ENCODE measurements around the gene KLK6.

The KLK6 gene

DNA sequence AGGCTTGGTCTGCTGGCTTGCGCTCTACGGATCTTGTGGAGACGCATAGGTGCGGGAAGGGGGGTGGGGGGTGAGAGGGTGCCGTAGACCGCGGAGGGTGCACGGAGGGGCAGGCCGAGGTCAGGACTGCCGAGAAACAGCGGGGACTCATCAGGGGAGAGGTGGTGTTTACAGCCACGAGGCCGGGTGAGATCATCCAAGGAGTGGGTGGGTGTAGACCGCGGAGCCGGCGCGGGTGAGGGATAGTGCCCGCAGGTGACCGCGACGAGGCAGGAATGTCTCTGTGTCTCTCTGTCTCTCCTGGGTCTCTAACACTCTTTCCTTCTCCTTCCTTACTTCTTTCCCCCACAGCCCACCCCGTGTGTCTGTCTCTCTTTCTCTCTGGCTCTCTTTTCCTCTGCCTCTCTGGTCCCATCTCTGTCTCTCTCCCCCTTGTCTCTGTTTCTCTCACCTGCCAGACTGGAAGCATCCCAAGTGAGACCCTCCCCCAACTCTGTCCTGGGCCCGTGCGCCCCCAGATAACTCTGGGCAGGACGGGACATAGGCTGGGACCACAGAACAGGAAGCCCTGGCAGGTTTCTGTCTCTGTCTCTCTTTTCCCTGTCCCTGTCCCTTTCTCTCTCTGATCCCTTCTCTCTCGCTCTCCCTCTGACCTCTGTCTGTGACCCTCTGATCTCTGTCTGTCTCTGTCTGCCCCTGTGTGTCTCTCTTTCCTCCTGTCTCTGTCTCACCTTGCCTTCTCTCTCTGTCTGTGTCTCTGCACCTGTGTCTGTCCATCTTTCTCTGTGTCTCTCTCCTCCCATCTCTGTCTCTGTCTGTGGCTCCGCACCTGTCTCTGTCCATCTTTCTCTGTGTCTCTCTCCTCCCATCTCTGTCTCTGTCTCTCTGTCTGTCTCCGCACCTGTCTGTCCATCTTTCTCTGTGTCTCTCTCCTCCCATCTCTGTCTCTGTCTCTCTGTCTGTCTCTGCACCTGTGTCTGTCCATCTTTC, 56.4 kb downstream of the KLK6 start:
- H3K4me3 ChIP-seq (ENCODE audit: low read depth, low read length) = no peak overlapping the region

DNA sequence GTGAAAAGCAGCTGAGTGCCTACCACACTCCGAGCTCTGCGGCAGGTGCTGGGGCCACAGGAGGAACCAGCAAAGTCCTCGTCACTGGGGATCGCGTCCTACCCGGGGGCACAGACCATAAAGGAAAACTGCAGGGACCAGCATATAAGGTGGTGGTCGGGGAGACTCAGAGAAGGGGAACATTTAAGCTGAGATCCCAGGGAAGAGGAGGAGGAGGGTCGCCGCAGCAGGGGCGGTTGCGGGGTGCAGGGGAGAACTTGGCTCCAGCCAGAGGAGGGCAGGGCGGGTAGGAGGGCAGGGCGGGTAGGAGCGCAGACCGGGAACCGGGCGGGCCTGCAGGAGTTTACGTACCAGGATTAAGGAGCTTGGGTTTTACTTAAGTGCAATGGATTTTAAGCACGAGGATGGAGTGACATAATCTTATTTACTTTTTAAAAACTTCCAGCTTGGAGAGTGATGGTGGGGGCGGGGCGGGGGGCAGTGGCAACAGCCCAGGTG, 57.2 kb downstream of the KLK6 start:
- H3K4me3 ChIP-seq (ENCODE audit: low read depth, low read length) = no peak overlapping the region

DNA sequence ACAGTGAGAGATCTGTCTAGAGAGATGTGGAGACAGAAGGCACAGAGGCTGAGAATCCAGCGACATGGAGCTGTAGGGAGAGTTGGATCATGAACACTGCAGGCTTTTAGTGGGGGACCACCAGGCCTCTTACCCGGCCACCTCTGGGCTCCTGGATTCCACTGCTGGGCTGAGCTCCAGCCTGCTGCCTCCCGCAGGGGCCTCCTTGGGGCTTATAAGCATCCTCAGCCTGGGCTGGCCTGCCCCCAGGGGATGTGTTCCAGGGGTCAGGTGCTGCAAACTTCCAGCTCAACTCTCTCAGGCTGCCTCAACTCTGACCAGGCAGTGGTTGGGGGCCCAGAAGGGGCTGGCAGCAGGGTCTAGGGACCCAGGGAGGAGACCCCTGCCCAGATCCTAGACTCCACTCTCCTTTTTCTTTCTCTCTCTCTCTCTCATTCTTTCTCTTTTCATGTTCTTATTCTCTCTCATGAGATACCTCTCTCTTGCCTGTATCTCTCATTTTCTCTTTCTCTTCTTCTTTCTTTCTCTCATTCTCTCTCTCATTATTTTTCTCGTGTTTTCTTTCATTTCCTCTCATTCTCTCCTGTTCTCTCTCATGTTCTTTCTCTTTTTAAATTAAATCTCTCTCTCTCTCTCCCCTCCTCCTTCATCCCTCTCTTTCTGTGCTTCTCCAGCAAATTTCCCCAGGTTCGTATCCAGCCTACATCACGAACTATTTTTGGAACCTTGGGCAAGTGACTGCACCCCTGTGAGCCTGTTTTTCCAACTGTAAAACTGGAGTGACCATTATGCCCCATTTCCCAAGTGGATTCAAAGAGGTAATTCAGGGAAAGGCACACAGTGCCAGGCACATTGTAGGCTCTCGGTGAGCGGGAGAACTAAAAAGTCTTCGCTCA, 57.9 kb downstream of the KLK6 start, which contains the start of gene KLK4:
Gene KLK4, minus strand, starts transcription at position 190 of the 896 bp plus-strand sequence. CDS start 657 bp downstream, outside the sequence.
- H3K4me3 ChIP-seq (ENCODE audit: low read depth, low read length) = no peak within 1 kb of the TSS

DNA sequence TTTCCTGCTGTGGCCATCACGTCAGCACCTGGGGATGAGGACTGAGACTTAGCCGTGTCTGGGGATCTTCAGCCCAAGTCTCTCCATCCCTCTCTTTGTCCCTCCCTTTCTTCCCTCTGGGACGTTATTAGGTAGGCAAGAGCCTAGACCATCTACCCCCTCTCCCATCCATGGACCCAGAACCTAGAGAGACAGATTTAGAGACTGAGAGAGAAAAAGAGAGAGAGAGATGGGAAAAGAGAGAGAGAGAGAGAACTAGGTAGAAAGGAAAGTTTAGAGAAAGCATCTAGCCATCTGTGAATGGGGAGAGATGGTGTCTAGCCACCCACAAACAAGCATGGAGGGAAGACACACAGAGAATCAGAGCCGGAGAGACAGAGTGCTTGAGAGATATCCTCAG, 58.7 kb downstream of the KLK6 start:
- no peak overlapping the region for H3K4me3 ChIP-seq (ENCODE audit: low read depth, low read length)

DNA sequence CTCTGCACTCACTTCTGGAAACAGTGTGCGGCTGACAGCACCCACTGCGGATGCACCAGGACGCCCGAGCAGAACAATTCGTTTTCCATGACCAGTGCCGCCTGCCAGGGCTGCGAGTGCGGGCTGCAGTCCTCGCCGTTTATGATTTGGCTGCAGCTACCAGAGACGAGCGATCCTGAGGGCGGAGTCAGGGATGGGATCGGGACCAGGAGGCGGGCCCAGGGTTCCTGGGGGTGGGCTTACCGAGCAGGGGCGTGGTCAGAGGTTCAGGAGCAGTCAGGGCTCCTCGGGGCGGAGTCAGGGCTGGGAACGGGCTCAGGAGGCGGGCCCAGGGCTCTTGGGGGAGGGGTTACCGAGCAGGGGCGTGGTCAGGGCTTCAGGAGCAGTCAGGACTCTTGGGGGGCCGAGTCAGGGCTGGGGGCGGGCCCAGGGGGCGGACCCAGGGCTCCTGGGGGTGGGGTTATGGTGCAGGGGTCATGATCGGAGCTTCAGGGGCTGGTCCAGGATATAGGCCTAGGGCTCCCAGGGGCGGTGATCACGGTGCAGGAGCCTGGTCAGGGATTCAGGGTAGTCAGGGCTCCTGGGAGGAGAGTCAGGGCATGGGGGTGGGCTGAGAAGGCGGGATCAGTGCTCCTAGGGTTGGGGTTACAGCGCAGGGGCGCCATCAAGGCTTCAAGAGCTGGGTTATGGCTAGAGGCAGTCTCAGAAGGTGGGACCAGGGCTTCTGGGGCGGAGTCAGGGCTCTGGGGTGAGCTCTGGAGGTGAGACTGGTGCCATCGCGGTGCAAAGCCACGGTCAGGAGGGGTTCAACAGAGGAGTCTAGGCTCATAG, 59.9 kb downstream of the KLK6 start:
- H3K4me3 ChIP-seq (ENCODE audit: low read depth, low read length) = peak overlapping the region; percentile 51

Measured in iPS-11a (cell line).